HepG2 (cell line): ENCODE data around the gene VASN. TPM values are rescaled to one million over a fixed set of nuclear protein-coding genes. Genes with fewer than 3 reads are reported as not detected.
A peak's percentile ranks its signal among the peaks of the same experiment; 100 is the strongest.

ENCODE experiments used
- AKAP8 ChIP-seq: sonication (generic); formaldehyde crosslinking; IDR thresholded peaks from 2 replicates; pipeline ENCODE4 v1.5.1; 2020; ENCODE audit warnings: mild to moderate bottlenecking, missing genetic modification reagents
- ARNT2 ChIP-seq: sonication (generic); formaldehyde crosslinking; IDR thresholded peaks from 2 replicates; pipeline ENCODE4 v1.8.0; 2022; ENCODE audit warnings: mild to moderate bottlenecking, low read depth, missing genetic modification reagents, moderate library complexity
- BATF2 ChIP-seq: sonication (generic); formaldehyde crosslinking; IDR thresholded peaks from 2 replicates; pipeline ENCODE4 v1.8.0; 2022; ENCODE audit warnings: mild to moderate bottlenecking, missing genetic modification reagents, moderate library complexity
- CBFB ChIP-seq: sonication (generic); formaldehyde crosslinking; IDR thresholded peaks from 2 replicates; pipeline ENCODE4 v1.4.0; 2020; ENCODE audit warnings: missing genetic modification reagents
- CENPX ChIP-seq: sonication (generic); formaldehyde crosslinking; IDR thresholded peaks from 2 replicates; pipeline ENCODE4 v1.9.0; 2021; ENCODE audit warnings: mild to moderate bottlenecking, missing genetic modification reagents, moderate library complexity
- DPF2 ChIP-seq: sonication (generic); formaldehyde crosslinking; IDR thresholded peaks from 2 replicates; pipeline ENCODE4 v1.4.0; 2020; ENCODE audit warnings: mild to moderate bottlenecking, low read depth, missing genetic modification reagents, borderline replicate concordance
- HCFC1 ChIP-seq: fragments of 150-350 bp; IDR thresholded peaks from 2 replicates; pipeline ENCODE4 v1.6.1; 2014; ENCODE audit warnings: low read depth, low read length
- HIVEP1 ChIP-seq: sonication (generic); formaldehyde crosslinking; IDR thresholded peaks from 2 replicates; pipeline ENCODE4 v1.4.0; 2020; ENCODE audit warnings: mild to moderate bottlenecking, missing genetic modification reagents
- HNF4A ChIP-seq: sonication (generic); formaldehyde crosslinking; IDR thresholded peaks from 2 replicates; pipeline ENCODE4 v1.4.0; 2020; ENCODE audit warnings: missing genetic modification reagents
- HOMEZ ChIP-seq: IDR thresholded peaks from 2 replicates; pipeline ENCODE4 v1.6.1; 2016; ENCODE audit warnings: low read depth
- JDP2 ChIP-seq: sonication (generic); formaldehyde crosslinking; IDR thresholded peaks from 2 replicates; pipeline ENCODE4 v1.8.1; 2022; ENCODE audit warnings: missing genetic modification reagents, borderline replicate concordance
- KDM1A ChIP-seq: IDR thresholded peaks from 2 replicates; pipeline ENCODE4 v1.6.1; 2016; ENCODE audit warnings: missing compliant biosample characterization
- MED13 ChIP-seq: sonication (generic); formaldehyde crosslinking; IDR thresholded peaks from 2 replicates; pipeline ENCODE4 v1.5.0; 2020; ENCODE audit warnings: missing genetic modification reagents
- ONECUT2 ChIP-seq: sonication (generic); formaldehyde crosslinking; IDR thresholded peaks from 2 replicates; pipeline ENCODE4 v1.4.0; 2020; ENCODE audit warnings: missing genetic modification reagents
- PHF8 ChIP-seq: sonication (generic); formaldehyde crosslinking; IDR thresholded peaks from 2 replicates; pipeline ENCODE4 v1.5.0; 2020; ENCODE audit warnings: missing genetic modification reagents
- POGZ ChIP-seq: sonication (generic); formaldehyde crosslinking; IDR thresholded peaks from 2 replicates; pipeline ENCODE4 v1.4.0; 2020; ENCODE audit warnings: mild to moderate bottlenecking, missing genetic modification reagents
- RBAK ChIP-seq: sonication (generic); formaldehyde crosslinking; IDR thresholded peaks from 2 replicates; pipeline ENCODE4 v1.5.1; 2020; ENCODE audit warnings: mild to moderate bottlenecking, missing genetic modification reagents
- RXRB ChIP-seq: IDR thresholded peaks from 2 replicates; pipeline ENCODE4 v1.6.1; 2016; ENCODE audit warnings: borderline replicate concordance, missing genetic modification reagents, missing compliant biosample characterization
- SKI ChIP-seq: fragments of 450-650 bp; IDR thresholded peaks from one replicate; pipeline ENCODE4 v1.6.1; 2018; ENCODE audit warnings: mild to moderate bottlenecking; ENCODE audit not compliant: partially characterized antibody
- TBX3 ChIP-seq: fragments of 450-650 bp; IDR thresholded peaks from 2 replicates; pipeline ENCODE4 v1.6.1; 2017; ENCODE audit warnings: antibody characterized with exemption, mild to moderate bottlenecking, inconsistent platforms, borderline replicate concordance
- TFAP4 ChIP-seq: sonication (generic); IDR thresholded peaks from 2 replicates; pipeline ENCODE4 v1.6.1; 2016; ENCODE audit warnings: low read depth, borderline replicate concordance
- ZNF225 ChIP-seq: sonication (generic); formaldehyde crosslinking; IDR thresholded peaks from 2 replicates; pipeline ENCODE4 v1.4.0; 2020; ENCODE audit warnings: mild to moderate bottlenecking, missing genetic modification reagents
- ZNF331 ChIP-seq: sonication (generic); formaldehyde crosslinking; IDR thresholded peaks from 2 replicates; pipeline ENCODE4 v1.4.0; 2020; ENCODE audit warnings: missing genetic modification reagents
- ZNF607 ChIP-seq: sonication (generic); formaldehyde crosslinking; IDR thresholded peaks from 2 replicates; pipeline ENCODE4 v1.5.1; 2020; ENCODE audit warnings: missing genetic modification reagents, mild to moderate bottlenecking, borderline replicate concordance
- ZNF768 ChIP-seq: sonication (generic); formaldehyde crosslinking; IDR thresholded peaks from 2 replicates; pipeline ENCODE4 v1.4.0; 2020; ENCODE audit warnings: missing genetic modification reagents
- ZSCAN29 ChIP-seq: sonication (generic); formaldehyde crosslinking; conservative IDR thresholded peaks from 2 replicates; pipeline ENCODE4 v1.4.0; 2020; ENCODE audit warnings: mild to moderate bottlenecking, missing genetic modification reagents
- ZUFSP ChIP-seq: sonication (generic); formaldehyde crosslinking; IDR thresholded peaks from 2 replicates; pipeline ENCODE4 v1.9.0; 2021; ENCODE audit warnings: missing genetic modification reagents, mild to moderate bottlenecking, borderline replicate concordance
- polyA plus RNA-seq, 8 experiments: library from polyadenylated mRNA; depleted of rRNA in 3 of 8; stranded (reverse) in 7 of 8; unstranded in 1 of 8; fragments of >200 nt; fragmentation: Illumina TruSeq in 4 of 8; extraction: Trizol in 4 of 8; gene quantifications; 2 replicates each; pipeline versions ENCODE4 v1.2.1 to v1.2.3, GENCODE V29; 2011 to 2016; ENCODE audit warnings: low read depth in 4 of 8, missing spikeins in 1 of 8, mixed read lengths in 1 of 8; ENCODE audit not compliant: insufficient read depth in 1 of 8
- total RNA-seq, 5 experiments: library from RNA; depleted of rRNA; stranded (reverse); fragments of >200 nt; fragmentation: Illumina TruSeq; extraction: Trizol; gene quantifications; 2 replicates each; pipeline ENCODE4 v1.2.3, GENCODE V29; 2016; ENCODE audit warnings: low read depth in 1 of 5

The VASN gene
- total and polyA plus RNA-seq, 2 of the 13 experiments (the other 11 are each of a cell fraction or from before 2014, with no cell fraction given) = 8.4 to 18.2 TPM

DNA sequence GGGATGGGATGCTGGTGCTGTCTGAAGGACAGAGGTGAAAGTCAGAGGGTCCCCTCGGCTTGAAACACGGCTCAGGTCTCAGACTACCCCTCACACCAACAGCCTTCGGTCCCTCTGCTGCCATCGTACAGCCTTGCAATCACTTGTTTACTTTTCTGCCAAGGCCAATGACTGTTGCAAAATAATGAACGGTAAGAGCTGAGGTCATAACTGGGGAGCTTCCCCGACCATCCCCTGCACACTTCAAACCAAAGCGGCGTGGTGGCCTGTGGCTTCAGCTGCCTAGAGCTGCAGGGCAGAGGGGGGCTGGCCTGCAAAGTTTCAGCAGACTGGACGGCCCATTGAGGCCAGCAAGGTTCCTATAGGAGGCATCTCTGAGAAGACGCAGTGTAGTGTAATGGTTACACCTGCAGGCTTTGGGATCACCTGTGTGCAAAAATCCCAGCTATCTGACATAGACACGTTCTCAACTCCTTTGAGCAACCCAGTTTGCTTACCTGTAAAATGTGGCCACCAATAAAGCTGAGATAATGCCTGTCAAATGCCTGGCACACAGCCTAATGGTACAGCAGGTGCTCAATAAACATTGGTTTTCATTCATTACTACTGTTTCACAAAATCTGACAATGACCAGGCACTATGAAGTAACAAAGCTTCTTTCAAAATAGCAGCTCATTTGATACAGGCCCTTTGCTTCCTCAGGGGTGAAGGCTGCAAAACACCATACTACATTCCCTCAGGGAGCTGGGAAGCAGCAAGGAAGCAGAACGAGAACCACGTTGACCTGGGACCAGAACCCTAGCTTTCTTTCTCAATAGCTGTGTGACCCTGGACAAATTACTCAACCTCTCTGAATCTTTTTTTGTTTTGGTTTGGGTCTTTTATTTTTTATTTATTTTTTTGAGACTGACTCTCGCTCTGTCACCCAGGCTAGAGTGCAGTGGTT, 25.5 kb upstream of the VASN start (continued):
- TF ChIP-seq ZUFSP (CRISPR knock-in tag) = no peak
- no peak for TF ChIP-seq TBX3
- peak; percentile 26; the same call in 1 of the 2 replicates for TF ChIP-seq PHF8 (CRISPR knock-in tag)
- TF ChIP-seq HIVEP1 (CRISPR knock-in tag) = peak; percentile 94
- no peak for TF ChIP-seq JDP2
- TF ChIP-seq CENPX (CRISPR knock-in tag) = no peak
- peak; percentile 82 for TF ChIP-seq ZNF768 (CRISPR knock-in tag)
- TF ChIP-seq KDM1A (CRISPR knock-in tag) = peak; percentile 74; the same call in 1 of the 2 replicates
- peak; percentile 52; the same call in 1 of the 2 replicates for TF ChIP-seq TFAP4
- no peak; the same call in 1 of the 2 replicates for TF ChIP-seq ZNF225 (CRISPR knock-in tag)
- peak; percentile 84 for TF ChIP-seq ZNF331 (CRISPR knock-in tag)
- peak; percentile 38; the same call in 1 of the 2 replicates for TF ChIP-seq CBFB (CRISPR knock-in tag)
- TF ChIP-seq ZSCAN29 = no peak; the same call in 1 of the 2 replicates
- peak; percentile 88; the same call in 1 of the 2 replicates for TF ChIP-seq RXRB
- peak; percentile 89 for TF ChIP-seq DPF2 (CRISPR knock-in tag)
- no peak for TF ChIP-seq ZNF607 (CRISPR knock-in tag)
- TF ChIP-seq MED13 (CRISPR knock-in tag) = no peak
- no peak for TF ChIP-seq ONECUT2
- TF ChIP-seq HNF4A (CRISPR knock-in tag) = peak; percentile 78
- TF ChIP-seq HOMEZ = no peak
- TF ChIP-seq AKAP8 (CRISPR knock-in tag) = peak; percentile 76; the same call in 1 of the 2 replicates
- no peak for TF ChIP-seq RBAK
- TF ChIP-seq BATF2 (CRISPR knock-in tag) = no peak
- TF ChIP-seq SKI = peak; percentile 37
- TF ChIP-seq POGZ (CRISPR knock-in tag) = no peak; the same call in 1 of the 2 replicates
- TF ChIP-seq ARNT2 (CRISPR knock-in tag) = no peak
- no peak for TF ChIP-seq HCFC1
